HUDEP-2 (cell line): Measurements from ENCODE around the gene AARSD1.
A peak's percentile ranks its signal among the peaks of the same experiment; 100 is the strongest.
"Not testable (repeated sequence)": the region's sequence is repeated elsewhere in the genome, so short reads cannot be mapped to it uniquely, and the experiment has no call there.

ENCODE experiments used
- DNase-seq, 76 experiments: peaks; one replicate each; lab custom pipeline; 2025; ENCODE audit not compliant: unreplicated experiment in 76 of 76; lab: John Stamatoyannopoulos, UW

Gene AARSD1

DNA sequence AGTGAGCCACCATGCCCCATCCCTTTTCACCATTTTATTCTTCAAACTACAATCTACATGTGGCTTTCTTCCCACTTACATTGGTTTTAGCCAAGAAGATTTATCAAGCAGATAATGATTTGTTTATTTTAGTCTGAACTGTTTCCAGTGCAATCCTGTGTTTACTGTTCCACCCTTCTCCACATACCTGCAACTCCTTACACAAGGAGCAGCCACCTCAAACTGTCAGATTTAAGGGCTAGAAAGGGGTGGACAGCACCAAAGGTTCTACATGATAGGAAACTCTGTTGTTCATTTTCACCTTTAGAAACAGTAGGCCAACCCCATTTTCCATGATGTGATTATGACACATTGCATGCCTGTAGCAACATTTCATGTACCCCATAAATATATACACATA is 18.0 kb upstream of the AARSD1 start:
- no peak for DNase-seq

DNA sequence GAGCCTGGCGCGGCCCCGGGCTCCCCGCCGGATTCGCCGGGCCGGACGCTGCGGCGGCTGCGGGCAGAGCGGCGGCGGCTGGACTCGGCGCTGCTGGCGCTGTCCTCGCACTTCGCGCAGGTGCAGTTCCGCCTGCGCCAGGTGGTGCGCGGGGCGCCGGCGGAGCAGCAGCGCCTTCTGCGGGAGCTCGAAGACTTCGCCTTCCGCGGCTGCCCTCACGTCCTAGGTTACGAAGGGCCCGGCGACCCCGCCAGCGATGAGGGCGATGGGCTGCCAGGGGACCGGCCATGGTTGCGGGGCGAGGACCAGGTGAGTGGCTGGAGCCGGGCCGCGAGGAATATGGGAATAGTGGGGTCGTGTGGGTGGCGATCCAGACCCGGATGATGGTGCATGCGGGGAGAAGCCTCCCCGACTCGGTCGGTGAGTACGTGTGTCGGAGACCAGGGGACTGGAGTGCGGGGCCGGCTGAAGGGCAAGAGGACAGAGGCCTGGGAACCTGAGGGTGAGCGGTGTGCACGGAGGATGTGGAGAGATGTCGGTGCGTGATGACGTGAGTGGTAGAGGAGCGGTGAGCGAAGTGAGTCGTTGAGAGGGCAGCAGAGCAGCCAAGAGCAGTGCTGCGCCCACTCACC is 16.6 kb upstream of the AARSD1 start:
- DNase-seq: peak in 28 of 76 experiments; percentile 5 to 55 (median 22)

DNA sequence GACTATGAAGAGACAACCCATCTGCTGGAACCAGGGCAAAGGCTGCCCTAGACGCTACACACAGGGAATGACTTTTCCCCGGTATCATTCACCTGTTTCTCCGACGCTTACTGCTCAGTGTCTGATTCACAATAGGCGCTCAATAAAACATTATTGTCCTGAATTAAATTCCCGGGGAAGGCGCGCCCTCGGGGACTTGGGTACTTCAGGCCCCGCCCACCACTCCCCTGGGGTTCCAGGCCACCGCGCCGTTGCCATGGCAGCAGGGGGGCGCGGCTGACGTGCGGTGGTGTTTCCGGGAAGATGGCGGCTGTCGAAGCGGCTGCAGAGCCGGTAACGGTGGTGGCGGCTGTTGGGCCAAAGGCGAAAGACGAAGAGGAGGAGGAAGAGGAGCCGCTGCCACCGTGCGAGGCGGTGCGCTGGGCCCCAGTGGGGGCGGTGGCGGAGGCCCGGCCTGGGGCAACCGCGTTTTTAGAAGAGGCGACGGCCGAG is 16.1 kb upstream of the AARSD1 start, which contains the start of gene RUNDC1:
RUNDC1 (plus strand) TSS at position 292 of the 492 bp plus-strand sequence; CDS start at position 304, 12 bp downstream.
- peak in 74 of 76 experiments; percentile 15 to 91 (median 78) for DNase-seq

DNA sequence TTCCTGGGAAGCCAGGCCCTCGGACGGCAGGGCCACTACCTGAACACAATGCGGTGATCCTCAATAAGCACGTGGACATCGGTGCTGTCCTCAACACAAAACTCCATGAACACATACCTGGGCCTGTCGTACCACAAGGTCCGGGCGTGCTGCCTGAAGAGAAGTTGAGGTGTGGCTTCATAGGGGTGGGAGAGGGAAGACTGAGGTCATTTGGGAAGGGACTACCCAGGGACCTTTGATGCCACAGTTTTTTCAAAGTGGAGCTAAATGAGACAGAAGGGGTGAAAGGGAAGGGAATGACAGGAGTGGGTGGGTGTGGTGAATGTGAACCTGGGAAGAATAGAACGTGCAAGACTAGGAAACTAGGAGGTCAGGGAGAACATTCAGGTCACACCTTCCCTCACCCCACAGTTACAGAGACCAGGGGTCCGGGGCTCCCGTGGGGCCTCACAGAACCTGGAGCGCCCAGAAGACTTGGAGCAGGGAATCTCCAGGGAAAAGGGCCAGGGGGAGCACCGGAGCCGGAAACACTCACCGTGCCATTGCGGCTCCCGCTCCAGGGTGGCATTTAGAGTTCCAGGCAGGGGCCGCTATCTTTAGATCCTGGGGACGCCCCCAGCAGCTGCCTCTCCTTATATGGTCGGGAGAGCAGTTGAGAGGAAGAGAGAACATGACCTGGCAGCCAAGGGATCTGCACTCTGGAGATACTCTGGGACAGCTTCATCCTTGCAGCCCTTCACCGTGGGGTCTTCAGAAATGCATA is 15.4 kb upstream of the AARSD1 start, which contains the start of gene PTGES3L:
PTGES3L (minus strand) TSS at position 570 of the 763 bp plus-strand sequence; CDS start at position 543, 27 bp downstream.
- DNase-seq: peak in 40 of 76 experiments; percentile 7 to 63 (median 30)

DNA sequence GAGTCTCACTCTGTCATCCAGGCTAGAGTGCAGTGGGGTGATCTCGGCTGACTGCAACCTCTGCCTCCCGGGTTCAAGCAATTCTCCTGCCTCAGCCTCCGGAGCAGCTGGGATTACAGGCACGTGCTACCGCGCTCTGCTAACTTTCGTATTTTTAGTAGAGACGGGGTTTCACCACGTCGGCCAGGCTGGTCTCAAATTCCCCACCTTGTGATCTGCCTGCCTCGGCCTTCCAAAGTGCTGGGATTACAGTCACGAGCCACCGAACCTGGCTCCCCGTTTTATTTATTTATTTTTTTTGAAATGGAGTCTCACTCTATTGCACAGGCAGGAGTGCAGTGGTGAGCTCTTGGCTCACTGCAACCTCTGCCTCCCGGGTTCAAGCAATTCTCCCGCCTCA is 11.4 kb upstream of the AARSD1 start:
- not testable (repeated sequence) for DNase-seq

DNA sequence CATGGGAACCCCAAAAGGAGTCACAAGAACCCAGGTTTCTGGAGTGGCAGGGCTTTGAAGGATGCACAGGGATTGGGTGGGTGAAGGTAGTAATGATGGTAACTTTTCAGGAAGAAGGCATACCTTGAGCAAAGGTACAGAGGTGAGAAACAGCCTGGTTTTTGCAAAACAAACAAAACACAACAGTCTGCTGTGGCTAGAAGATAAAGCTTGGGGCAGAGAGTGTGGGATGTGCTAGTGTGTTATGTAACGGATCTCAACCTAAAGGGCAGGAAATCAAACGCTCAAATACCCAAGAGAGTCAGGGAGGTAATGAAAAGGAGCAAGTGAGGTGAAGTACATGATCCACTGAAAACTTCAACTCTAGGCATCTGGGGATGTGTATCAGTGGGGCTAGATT is 11.0 kb upstream of the AARSD1 start:
- DNase-seq: no peak

DNA sequence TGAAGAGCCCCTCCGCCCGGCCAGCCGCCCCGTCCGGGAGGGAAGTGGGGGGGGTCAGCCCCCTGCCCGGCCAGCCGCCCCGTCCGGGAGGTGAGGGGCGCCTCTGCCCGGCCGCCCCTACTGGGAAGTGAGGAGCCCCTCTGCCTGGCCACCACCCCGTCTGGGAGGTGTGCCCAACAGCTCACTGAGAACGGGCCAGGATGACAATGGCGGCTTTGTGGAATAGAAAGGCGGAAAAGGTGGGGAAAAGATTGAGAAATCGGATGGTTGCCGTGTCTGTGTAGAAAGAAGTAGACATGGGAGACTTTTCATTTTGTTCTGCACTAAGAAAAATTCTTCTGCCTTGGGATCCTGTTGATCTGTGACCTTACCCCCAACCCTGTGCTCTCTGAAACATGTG is 9.1 kb upstream of the AARSD1 start:
- not testable (repeated sequence) for DNase-seq

DNA sequence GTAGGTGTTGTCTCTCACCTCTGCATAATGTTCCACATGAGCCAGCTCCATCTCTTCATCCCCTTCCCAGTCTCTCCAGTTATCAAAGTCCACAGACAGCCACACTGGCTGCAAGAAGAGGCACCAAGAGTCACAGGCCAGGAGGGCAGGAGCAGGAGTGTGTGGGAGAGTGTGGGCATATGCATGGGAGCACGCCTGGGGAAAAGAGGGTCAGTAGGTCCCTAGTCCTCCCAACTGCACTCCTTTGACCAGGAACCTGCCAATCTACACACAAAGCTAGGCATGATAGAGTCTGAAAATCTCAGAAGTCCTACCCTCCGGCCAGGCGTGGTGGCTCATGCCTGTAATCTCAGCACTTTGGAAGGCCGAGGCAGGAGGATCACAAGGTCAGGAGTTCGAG is 7.3 kb upstream of the AARSD1 start:
- no peak for DNase-seq

DNA sequence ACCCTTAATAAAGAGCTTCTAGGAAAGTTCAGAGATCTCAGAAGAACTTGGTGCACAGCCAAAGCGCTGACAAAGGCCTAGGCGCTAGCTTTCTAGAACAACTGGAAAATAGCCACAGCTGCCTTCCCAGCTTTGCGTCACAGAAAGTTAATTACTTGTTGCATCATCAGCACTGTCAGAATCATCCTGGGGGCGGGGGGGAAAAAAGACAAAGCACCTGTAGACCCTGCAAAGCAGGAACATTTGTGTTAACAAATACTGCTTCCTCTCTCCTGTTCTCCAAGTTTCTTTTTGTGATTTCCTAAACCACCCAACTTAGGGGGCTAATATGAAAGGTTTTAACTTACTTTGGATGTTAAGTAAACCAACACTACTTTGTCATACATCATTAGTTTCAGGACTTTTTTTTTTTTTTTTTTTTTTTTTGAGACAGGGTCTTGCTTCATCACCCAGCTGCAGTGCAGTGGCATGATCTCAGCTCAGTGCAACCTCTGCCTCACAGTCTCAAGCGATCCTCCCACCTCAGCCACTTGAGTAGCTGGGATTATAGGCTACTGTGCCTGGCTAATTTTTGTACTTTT is 4.8 kb upstream of the AARSD1 start:
- DNase-seq: peak in 1 of 76 experiments; percentile 2

DNA sequence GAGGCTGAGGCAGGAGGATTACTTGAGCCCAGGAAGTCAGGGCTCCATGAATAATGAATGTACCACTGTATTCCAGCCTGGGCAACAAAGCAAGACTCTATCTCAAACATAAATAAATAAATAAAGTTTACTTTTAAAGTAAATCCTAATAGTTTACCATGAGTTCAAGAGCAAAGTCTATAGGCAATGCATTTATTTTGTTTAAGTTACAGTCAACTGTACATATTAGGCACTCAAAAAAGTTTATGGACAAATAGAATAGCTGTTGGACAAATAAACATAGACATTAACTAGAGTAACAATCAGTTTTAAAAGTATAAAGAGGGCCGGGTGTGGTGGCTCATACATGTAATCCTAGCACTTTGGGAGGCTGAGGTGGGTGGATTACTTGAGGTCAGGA is 3.7 kb upstream of the AARSD1 start:
- no peak for DNase-seq

DNA sequence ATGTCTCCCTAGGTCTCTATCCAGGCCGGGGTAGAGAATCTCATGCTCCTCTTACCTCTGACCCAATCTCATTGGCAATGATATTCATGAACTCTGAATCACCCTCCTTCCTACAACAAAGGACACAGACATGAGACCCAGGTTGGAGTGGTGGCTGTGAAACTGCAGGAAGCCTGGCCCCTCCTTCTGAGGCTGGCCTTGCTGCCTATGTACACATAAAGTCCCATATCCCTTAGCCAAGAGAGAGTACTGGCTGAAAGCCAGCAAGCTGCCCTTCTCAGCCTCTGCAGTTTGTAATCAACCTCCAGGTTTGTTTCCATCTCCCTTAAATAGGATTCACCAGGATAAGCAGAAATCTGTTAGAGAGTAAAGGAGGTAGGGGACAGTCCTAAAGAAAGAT is 10.6 kb downstream of the AARSD1 start:
- DNase-seq: no peak

DNA sequence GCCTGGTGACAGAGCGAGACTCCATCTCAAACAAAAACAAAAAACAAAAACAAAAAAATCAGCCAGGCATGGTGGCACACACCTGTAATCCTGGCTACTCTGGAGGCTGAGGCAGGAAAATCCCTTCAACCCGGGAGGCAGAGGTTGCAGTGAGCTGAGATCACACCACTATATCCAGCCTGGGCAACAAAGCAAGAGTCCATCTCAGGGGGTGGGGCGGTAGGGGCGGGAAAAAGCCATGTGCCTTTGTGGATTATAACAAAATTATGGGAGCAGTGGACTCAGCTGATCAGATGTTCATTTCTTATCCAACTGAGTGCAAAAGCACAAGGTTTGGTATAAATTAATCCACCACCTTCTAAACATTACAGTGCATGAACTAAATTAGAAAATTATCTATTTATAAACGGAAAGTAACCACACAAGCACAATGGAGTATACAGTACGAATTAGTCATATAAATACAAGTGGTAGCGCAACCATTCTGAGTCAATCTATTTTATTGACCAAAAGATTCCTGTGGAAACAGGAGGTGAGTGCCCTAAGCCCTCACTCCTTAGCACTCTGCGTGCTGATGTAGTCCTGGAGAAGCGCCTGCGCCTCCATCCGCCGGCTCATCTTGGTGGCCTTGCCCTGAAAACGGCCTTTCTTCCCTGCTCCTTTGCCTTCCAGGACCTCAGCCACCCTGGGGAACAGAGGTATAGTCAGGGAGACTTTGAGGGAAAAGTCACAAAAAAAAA is 14.0 kb downstream of the AARSD1 start:
- no peak for DNase-seq

DNA sequence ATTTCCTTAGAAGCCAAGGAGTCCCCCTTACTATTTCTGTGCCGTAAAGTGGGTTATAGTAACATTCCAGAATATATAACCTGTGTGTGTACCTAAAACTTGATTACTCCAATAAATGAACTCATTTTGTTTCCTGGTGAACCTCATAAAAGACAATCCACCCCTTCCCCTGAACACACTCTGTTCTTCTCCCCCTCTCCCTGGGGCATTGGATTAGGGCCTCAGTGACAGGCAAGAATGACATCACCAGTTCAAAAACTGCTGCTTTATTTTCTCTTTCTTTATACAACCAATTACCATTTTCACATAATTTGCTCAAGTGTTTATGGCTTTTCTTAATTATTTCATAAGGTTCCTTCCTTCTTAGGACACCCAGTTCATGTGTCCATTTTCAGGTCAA is 17.4 kb downstream of the AARSD1 start:
- no peak for DNase-seq

DNA sequence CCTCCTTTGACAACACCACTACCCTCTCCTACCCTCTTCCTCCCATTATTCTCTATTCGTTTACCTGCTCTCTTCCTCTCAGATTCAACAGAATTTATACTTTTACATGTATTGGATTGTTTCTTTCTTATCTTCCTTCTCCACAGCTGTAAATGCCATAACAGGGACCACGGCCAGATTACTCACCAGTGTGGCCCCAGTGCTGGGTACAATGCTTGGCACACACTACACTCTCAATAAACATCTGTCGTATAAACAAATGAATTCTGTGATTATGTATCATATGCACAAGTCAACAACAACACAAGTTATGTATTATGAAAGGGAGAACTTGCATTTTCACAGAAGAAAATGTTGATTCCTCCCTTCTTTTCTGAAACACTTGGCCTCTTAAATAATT is 20.0 kb downstream of the AARSD1 start:
- DNase-seq: peak in 2 of 76 experiments; percentile 2 to 11

DNA sequence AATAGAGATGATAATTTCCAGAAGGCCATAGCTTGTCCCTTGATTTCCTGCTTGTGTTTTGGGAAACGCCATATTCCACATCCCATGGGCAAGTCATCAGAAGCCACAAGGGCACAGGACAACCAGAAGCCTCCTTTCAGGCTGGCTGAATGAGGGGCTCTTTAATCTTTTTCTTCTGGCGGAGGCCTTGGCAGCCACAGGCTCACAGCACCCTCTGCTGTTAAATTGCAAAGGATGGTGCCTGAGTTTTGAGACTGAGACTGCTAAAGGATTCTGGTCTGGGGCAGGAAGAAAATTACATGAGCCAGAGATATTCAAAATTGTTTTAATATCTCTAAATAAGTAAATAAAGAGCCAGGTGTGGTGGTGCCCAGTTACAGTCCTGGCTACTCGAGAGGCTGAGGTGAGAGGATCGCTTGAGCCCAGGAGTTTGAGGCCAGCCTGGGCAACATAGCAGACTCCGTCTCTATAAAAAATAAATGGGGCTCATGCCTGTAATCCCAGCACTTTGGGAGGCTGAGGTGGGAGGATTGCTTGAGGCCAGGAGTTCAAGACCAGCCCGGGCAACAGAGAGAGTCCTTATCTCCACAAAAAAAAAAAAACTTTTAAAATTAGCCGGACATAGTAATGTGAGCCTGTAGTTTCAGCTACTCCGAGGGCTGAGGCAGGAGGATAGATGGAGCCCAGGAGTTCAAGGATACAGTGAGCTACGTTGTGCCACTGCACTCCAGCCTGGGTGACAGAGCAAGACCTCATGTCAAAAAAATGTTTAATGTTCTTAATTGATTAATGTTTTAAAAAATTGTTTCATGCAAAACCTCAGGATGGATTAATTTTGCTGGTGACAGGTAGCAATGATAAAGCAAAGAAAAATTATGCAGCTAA is 26.3 kb downstream of the AARSD1 start:
- DNase-seq: peak in 44 of 76 experiments; percentile 2 to 52 (median 20)

DNA sequence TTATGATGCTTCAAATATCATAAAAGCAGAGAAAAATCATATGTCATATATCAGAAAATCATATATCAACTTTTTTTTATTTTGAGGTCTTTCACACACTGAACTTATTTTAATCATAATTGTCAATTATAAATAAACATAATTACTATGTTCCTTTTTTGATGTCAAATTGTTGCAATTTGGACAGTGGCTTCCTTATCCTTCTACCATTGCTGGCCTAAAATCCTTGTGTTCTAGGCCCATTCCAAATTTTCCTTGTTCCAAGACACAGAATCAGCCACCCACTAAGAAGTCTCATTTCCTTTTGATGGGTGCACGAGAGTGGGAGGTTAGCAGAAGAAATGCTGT is 34.8 kb downstream of the AARSD1 start:
- DNase-seq: no peak

DNA sequence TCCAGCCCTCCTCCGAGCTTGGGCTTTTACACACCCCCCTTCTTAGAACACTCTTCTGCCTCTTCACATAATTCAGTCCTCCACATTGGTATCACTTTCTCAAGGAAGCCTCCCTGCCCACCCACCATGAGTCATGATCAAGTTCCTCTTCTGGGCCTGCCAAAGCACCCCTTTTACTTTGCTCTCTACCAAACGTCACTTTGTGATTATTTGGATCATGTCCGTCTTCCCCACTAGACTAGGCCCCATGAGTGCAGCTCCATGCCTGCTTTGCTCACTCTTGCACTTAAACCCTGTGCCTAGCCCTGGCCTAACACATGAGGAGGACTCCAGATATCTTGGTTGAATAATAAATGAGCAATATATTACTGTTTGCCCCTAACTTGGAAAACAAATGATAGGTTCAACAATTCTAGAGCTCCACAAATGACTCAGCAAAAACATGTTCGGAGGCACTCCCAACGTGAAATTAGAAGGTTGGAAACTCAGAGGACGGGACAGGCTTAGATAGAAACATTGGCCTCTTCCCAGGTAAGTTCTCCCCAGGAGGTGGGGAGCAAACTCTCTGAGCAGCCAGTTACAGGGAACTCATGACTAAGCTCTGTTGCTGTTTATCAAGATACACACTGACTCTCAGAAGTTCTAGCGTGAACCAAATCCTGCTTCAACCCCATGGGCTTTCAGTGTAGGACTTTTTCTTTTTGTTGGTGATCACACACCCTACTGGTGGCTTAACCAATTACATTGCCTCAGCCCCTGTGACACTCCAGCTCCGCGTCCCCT is 35.3 kb downstream of the AARSD1 start:
- peak in 74 of 76 experiments; percentile 11 to 91 (median 66) for DNase-seq

DNA sequence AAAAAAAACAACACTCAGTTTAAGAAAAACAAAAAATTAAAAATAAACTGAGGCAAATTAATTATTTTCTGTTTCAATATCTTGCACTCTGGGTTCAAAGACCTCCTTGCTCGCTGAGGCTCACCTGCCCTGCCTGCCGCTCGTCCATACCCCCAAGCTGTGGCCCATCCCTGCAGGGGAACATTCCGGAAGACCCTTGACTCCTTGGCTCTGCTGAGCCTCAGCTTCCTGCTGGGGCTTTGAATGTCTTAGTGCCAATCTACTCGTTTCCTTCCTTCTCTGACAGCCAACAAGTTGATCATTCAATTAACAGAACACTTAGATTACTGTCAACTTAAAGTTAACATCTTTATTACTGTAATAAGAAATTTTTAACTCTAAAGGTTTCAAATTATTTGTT is 39.4 kb downstream of the AARSD1 start:
- DNase-seq: no peak

DNA sequence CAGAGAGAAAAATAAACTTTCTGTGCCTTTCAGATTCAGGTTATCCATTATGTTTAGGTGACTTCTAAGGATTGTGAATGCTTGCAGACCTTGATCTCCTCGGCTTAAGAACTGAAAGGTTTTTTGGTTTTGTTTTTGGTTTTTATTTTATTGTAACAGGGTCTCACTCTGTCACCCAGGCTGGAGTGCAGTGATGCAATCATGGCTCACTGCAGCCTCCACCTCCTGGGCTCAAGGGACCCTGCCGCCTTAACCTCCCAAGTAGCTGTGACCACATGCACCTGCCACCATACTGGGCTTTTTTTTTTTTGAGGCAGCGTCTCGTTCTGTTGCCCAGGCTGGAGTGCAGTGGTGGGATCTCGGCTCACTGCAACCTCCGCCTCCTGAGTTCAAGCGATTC is 40.8 kb downstream of the AARSD1 start:
- DNase-seq: not testable (repeated sequence)
